ACC112 (cell line): ENCODE results near the gene VSIG8.

ENCODE experiments used
- H2AFZ ChIP-seq: fragments of 200-600 bp; sonication (generic); one replicate; pipeline ENCODE4 v1.6.0; 2017; ENCODE audit warnings: antibody characterized with exemption, low read length; ENCODE audit not compliant: unreplicated experiment
- H3K27ac ChIP-seq: fragments of 200-600 bp; sonication (generic); 2 replicates; pipeline ENCODE4 v1.5.1; 2014; ENCODE audit warnings: low read depth, mild to moderate bottlenecking, antibody characterized with exemption, low read length, moderate library complexity
- H3K27me3 ChIP-seq: fragments of 200-600 bp; sonication (generic); 2 replicates; pipeline ENCODE4 v1.6.1; 2014; ENCODE audit warnings: mild to moderate bottlenecking, antibody characterized with exemption, low read length, moderate library complexity, mixed read lengths; ENCODE audit not compliant: insufficient read depth
- H3K36me3 ChIP-seq: fragments of 200-600 bp; sonication (generic); 2 replicates; pipeline ENCODE4 v1.6.1; 2016; ENCODE audit warnings: mild to moderate bottlenecking, antibody characterized with exemption, low read length, moderate library complexity, mixed read lengths; ENCODE audit not compliant: insufficient read depth
- H3K4me1 ChIP-seq: fragments of 200-600 bp; sonication (generic); one replicate; pipeline ENCODE4 v1.6.1; 2016; ENCODE audit warnings: low read length, mixed read lengths; ENCODE audit not compliant: insufficient read depth, unreplicated experiment, control insufficient read depth
- H3K4me3 ChIP-seq: fragments of 200-600 bp; sonication (generic); 2 replicates; pipeline ENCODE4 v1.5.1; 2014; ENCODE audit warnings: mild to moderate bottlenecking, low read depth, low read length
- H3K79me2 ChIP-seq: fragments of 200-600 bp; sonication (generic); one replicate; pipeline ENCODE4 v1.6.0; 2016; ENCODE audit warnings: low read length; ENCODE audit not compliant: control insufficient read depth, unreplicated experiment, insufficient read depth

The VSIG8 gene

DNA sequence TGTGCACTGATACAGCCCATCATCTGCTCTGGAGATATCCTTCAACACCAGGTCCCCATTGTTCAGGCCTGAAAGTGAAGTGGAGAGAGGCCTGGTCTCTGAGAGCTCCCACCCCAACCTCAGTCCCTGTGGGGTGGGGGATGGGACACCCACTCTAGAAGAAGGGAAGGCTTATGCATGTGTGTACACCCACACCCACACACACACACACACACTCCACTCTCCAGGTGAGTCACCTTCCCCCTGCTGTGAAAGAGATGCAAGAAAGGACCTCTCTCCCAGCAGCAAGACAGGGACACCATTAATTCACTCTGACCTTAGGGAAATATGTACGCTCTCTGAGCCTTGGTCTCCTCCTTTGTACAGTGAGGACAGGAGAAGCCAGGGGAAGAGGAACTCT lies 5.9 kb downstream of the VSIG8 start:
- no peaks in the 10 kb centered on the region for H3K36me3 ChIP-seq
- H3K4me1 ChIP-seq = peaks cover 20% of the 10 kb centered on the region
- no peaks in the 10 kb centered on the region for H3K27me3 ChIP-seq
- H3K4me3 ChIP-seq = no peak overlapping the region
- no peak overlapping the region for H2AFZ ChIP-seq
- H3K79me2 ChIP-seq = no peaks in the 10 kb centered on the region
- no peak overlapping the region for H3K27ac ChIP-seq

DNA sequence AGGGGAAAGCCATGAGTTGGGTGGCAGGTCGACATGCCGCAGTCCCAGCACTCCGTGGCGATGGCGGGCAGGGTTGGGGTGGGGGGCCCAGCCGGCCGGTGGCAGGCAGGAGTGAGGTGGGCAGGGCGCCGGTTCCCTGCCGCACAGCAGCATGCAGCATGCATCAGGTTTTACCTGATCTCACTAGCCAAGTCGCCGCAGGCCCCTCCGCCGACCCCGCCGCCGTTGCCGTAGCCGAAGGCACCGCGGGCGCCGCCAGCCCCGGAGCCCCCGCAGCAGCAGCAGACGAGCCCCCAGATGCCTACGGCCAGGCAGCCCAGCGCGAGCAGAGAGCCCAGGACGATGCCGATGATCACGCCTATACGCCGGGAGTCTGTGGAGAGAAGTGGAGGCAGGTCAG lies 6.7 kb downstream of the VSIG8 start:
- H3K36me3 ChIP-seq = no peaks in the 10 kb centered on the region
- no peak overlapping the region for H2AFZ ChIP-seq
- no peaks in the 10 kb centered on the region for H3K79me2 ChIP-seq
- H3K4me3 ChIP-seq = peak overlapping the region; percentile 89
- H3K27ac ChIP-seq = no peak overlapping the region
- H3K4me1 ChIP-seq = peaks cover 20% of the 10 kb centered on the region
- no peaks in the 10 kb centered on the region for H3K27me3 ChIP-seq

DNA sequence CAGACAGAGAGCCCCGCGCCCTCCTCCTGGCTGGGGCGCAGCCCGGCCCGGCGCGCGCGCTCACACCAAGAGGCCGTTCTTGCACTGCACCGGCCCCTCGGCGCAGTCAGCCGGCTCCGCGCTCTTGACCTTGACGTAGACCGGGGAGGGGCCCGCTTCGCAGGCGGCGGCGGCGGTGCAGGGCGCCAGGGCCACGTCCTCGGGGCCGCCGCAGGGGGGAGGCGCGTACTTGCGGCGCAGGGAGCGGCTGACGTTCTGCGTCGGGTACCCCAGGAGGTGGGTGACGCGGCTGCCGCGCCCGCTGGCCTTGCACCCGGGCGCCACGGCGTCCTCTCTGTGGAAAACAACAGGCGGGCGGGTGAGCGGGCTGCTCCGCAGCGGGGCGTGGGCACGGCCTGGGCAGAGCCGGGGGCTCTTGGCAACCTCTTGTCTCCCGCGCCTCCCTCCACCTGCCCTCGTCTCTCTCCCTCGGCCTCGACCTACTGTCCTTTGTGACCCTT lies 7.7 kb downstream of the VSIG8 start:
- Histone ChIP-seq H3K27ac (peak overlapping the region; percentile 85), H3K79me2 (no peaks in the 10 kb centered on the region), H3K36me3 (no peaks in the 10 kb centered on the region), H2AFZ (peak overlapping the region; percentile 63), H3K4me3 (peak overlapping the region; percentile 89), H3K4me1 (peaks cover 29% of the 10 kb centered on the region), H3K27me3 (no peaks in the 10 kb centered on the region)

DNA sequence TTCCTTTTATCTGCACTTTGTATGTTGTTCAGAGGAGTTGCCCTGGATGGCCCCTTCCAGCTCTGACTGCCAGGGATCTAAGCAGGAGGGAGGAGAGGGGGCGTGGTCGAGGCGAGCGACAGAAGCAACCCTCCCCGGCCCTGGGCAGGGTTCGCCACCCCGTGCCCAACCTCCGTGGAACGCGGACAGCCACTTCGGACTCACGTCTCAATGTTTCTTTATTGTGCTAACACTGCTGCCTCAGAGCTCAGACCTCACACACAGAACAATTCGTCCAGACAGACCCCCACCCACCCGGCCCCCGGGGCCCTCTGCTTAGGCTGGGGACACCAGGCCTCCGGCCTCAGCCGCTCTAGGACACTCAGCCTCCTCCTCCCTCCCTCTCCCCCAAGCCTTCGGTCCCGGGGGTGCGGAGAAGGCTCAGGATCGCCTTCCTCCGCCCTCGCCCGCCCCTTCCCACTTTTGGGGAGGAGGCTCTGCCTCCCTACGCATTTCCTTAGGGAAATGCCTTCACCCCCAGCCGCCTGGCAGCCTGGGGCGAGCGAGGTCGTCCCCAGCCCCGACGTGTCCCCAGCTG lies 8.3 kb downstream of the VSIG8 start:
- Histone ChIP-seq H3K79me2 (no peaks in the 10 kb centered on the region), H2AFZ (peak overlapping the region; percentile 63), H3K27ac (peak overlapping the region; percentile 85), H3K27me3 (no peaks in the 10 kb centered on the region), H3K4me3 (peak overlapping the region; percentile 89), H3K36me3 (no peaks in the 10 kb centered on the region), H3K4me1 (peaks cover 35% of the 10 kb centered on the region)

DNA sequence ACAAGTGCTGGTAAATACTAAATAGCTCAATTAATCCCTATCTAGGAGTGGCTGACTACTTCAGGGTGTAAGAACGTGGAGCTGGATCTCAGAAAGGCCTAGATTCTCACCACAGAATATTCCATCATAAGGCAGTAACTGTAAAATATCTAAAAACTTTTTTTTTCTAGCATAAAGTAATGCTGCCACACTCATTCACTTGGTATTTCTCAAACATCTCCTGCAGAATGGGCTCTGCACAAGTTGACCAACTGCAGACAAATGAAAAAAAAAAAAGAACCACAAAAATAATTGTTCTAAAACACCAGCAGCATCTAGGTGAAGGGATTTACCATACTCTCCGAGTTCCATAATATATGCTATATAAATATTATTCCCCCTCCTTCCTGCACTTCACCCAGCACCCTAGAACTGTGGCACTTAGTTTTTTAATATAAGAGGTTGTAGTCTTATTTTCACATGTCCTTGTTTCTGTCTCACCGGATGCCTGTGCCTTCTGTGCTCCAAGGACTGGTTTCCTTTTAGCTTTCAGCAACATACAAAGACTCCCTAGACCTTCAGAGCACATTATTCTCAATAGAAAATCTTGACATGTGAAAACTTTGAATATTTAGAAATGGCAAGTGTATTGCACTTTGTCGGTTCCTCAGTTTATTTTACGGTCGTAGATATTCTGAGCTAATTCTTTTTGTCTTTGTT lies 8.9 kb downstream of the VSIG8 start:
- no peaks in the 10 kb centered on the region for H3K27me3 ChIP-seq
- H3K79me2 ChIP-seq = no peaks in the 10 kb centered on the region
- H3K27ac ChIP-seq = peak overlapping the region; percentile 85
- no peak overlapping the region for H2AFZ ChIP-seq
- H3K4me1 ChIP-seq = peaks cover 37% of the 10 kb centered on the region
- peak overlapping the region; percentile 89 for H3K4me3 ChIP-seq
- no peaks in the 10 kb centered on the region for H3K36me3 ChIP-seq

DNA sequence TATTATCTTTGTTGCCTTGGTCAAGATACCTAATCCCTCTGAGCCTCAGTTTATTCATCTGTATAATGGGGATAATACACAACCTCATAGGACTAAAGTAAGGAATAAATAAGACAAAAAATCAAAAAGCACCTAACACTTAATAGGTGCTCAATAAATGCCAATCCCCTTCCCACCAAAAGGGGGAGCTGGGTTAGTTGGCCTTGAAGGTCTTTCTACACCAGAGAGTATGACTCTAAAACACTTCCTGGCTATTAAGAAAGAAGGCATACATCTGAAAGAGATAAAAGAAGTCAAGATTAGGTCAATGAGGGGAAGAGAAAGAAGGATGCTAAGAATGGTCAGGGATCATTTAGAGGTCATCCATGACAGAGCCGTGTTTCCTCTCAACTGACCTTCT lies 11.1 kb downstream of the VSIG8 start:
- H3K27me3 ChIP-seq = no peaks in the 10 kb centered on the region
- H3K27ac ChIP-seq = no peak overlapping the region
- no peaks in the 10 kb centered on the region for H3K36me3 ChIP-seq
- H3K4me3 ChIP-seq = no peak overlapping the region
- no peaks in the 10 kb centered on the region for H3K79me2 ChIP-seq
- H2AFZ ChIP-seq = no peak overlapping the region
- H3K4me1 ChIP-seq = peaks cover 33% of the 10 kb centered on the region

DNA sequence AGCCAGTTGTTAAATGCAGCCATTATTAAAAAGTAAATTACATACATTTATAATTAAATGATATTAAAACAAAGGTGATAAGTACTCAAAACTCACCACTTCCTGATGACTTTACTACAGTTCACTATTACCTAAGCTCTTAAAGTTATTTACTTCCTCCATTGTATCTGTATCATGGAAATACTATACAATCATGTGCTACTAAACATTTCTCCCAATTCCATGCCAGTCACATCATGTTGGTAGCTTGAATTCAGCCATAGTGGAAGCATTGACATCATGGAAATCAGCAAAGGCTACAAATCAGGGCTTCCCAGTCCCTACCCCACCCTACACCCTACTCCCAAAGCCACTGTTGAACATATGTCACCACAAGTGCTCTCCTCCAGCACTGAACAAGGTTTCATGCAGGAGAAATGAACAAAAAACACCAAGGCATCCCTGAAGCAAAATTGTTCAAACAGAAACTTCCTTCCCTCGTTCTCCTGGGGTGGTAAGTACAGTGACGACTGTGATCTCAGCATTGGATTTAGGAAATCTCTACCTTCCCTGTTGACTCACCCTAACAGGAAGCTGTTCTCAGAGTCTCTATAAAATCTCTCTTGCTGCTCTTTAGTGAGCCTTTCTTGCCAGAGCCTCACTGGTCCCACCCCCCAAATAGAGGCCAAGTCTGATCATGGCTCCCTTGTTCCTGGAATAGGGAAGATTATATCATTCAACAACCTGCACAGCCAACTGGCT lies 12.7 kb downstream of the VSIG8 start:
- H3K79me2 ChIP-seq = no peaks in the 10 kb centered on the region
- peak overlapping the region; percentile 31; the same call in 1 of the 2 replicates for H3K4me3 ChIP-seq
- H3K36me3 ChIP-seq = no peaks in the 10 kb centered on the region
- peak overlapping the region; percentile 93 for H3K27ac ChIP-seq
- H3K27me3 ChIP-seq = no peaks in the 10 kb centered on the region
- no peak overlapping the region for H2AFZ ChIP-seq
- H3K4me1 ChIP-seq = peaks cover 32% of the 10 kb centered on the region

DNA sequence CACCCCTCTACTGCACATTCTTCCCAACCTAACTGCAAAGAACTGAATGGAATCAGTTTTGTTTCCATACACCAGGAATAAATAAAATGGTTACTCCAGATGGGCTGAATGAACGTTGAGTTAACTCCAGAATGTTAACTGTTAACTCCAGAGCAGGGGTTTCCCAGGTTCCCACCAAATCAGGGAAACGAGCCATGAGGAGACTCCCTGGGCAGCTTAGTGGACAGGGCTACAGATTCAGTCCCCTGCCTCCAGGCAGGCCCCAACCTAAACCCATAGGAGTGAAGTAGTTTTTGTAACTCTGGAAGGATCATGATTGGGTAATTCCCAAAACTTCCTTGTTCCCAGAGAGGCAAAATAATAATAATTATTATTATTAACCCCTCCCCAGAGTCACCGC lies 14.1 kb downstream of the VSIG8 start:
- Histone ChIP-seq H3K4me3 (no peak overlapping the region), H3K27me3 (no peaks in the 10 kb centered on the region), H2AFZ (no peak overlapping the region), H3K79me2 (no peaks in the 10 kb centered on the region), H3K4me1 (peaks cover 28% of the 10 kb centered on the region), H3K36me3 (no peaks in the 10 kb centered on the region), H3K27ac (peak overlapping the region; percentile 93)

DNA sequence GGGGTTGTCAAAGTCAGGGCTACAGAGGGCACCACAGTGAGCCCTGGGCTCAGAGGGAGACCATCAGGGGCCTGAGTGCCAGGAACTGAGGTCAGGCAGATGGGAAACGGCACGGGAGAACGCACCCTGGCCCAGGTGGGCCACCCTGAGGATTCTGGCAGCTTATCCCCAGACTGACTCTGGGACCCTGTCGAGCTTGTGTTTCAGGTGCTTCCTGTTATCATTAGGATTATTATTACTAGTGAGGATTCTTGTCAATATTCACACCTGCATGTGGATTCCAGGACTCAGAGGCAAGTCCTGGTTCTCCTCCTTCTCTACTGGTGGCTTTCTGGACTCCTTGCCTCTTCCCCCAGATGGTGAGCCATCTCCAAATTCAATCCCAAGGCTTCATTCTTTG lies 15.2 kb downstream of the VSIG8 start:
- H2AFZ ChIP-seq = no peak overlapping the region
- no peak overlapping the region for H3K4me3 ChIP-seq
- no peak overlapping the region for H3K27ac ChIP-seq
- H3K36me3 ChIP-seq = no peaks in the 10 kb centered on the region
- no peaks in the 10 kb centered on the region for H3K79me2 ChIP-seq
- H3K4me1 ChIP-seq = peaks cover 18% of the 10 kb centered on the region
- no peaks in the 10 kb centered on the region for H3K27me3 ChIP-seq

DNA sequence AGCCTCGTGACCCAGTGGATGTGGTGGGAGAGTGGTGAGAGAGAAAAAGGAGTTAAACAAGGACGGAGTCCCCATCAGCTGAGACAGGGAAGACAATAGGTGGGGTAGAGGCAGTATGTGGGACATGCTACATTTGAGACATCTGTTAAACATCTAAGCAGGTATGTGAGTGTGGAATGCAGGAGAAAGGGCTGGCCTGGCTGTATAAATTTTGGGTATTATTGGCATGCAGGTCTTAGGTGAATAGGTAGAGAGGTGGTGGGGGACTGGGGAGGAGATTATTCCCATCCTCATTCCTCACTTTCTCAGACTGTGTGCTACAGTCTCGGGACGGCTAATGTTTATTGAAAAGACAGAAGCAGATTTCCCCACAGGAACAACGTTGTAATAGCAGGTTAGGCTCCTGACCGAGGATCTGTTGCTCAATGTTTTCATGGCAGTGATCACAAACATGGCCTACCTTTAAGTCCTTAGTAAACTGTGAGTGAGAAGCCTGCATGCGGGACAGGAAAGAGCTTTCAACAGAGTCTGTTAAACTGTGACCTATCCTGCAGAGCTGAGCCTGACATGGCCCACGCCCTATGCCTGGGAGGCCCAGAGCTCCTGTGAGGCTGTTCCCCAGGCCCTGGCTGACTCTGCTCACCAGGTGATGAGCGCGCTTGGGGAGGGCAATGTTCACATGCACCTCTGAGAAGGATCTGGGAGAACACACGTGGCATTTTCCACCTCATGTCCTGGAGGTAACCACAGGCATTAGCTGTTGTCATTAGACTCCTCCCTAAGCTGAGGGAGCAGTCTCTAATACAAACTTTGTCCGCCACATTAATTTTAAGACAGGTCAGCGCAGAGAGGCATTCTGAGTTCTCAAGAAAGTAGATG lies 16.5 kb downstream of the VSIG8 start:
- H3K27ac ChIP-seq = no peak overlapping the region
- H2AFZ ChIP-seq = no peak overlapping the region

More for the DNA sequence above, 16.5 kb downstream of the VSIG8 start:
- no peaks in the 10 kb centered on the region for H3K79me2 ChIP-seq
- H3K36me3 ChIP-seq = no peaks in the 10 kb centered on the region
- H3K4me3 ChIP-seq = no peak overlapping the region
- H3K4me1 ChIP-seq = peaks cover 17% of the 10 kb centered on the region
- no peaks in the 10 kb centered on the region for H3K27me3 ChIP-seq
